Measurements from ENCODE around the gene MROH7.

The MROH7 gene

GRCh38 chr1:54640863-54641836, at the start of gene MROH7:
Gene MROH7 (plus strand): TSS chr1:54641786. CDS start chr1:54652927, 11,141 bp downstream.
- no peaks in the 10 kb centered on the region for H3K27me3 ChIP-seq (ENCODE audit: insufficient read depth, low read length)
- no peak within 1 kb of the TSS for H3K9ac ChIP-seq (ENCODE audit: low read depth, low read length)
- no peak within 1 kb of the TSS for H3K27ac ChIP-seq (ENCODE audit: low read length)
- no peaks in the 10 kb centered on the region for H3K36me3 ChIP-seq (ENCODE audit: insufficient read depth, low read depth, low read length)
- peaks cover 15% of the 10 kb centered on the region; the same call in 1 of the 2 replicates for H3K9me3 ChIP-seq (ENCODE audit: insufficient read depth, low read depth, low read length)
- H3K4me3 ChIP-seq (ENCODE audit: low read length), result no peak within 1 kb of the TSS
- H3K4me1 ChIP-seq (ENCODE audit: insufficient read depth, low read length), result no peaks in the 10 kb centered on the region

- Histone ChIP-seq H3K27me3 (ENCODE audit: insufficient read depth, low read length) (no peaks in the 10 kb centered on the region), H3K4me1 (ENCODE audit: insufficient read depth, low read length) (peaks cover 5% of the 10 kb centered on the region; the same call in 1 of the 2 replicates), H3K36me3 (ENCODE audit: insufficient read depth, low read depth, low read length) (no peaks in the 10 kb centered on the region), H3K9me3 (ENCODE audit: insufficient read depth, low read depth, low read length) (no peaks in the 10 kb centered on the region), H3K9ac (ENCODE audit: low read depth, low read length) (no peak overlapping the region), H3K4me3 (ENCODE audit: low read length) (no peak overlapping the region), H3K27ac (ENCODE audit: low read length) (no peak overlapping the region)
Measured at GRCh38 chr1:54593571-54594160, 47.9 kb upstream of the MROH7 start.

- Histone ChIP-seq H3K4me1 (ENCODE audit: insufficient read depth, low read length) (peaks cover 5% of the 10 kb centered on the region; the same call in 1 of the 2 replicates), H3K27me3 (ENCODE audit: insufficient read depth, low read length) (no peaks in the 10 kb centered on the region), H3K4me3 (ENCODE audit: low read length) (no peak overlapping the region), H3K27ac (ENCODE audit: low read length) (no peak overlapping the region), H3K36me3 (ENCODE audit: insufficient read depth, low read depth, low read length) (no peaks in the 10 kb centered on the region), H3K9me3 (ENCODE audit: insufficient read depth, low read depth, low read length) (no peaks in the 10 kb centered on the region), H3K9ac (ENCODE audit: low read depth, low read length) (no peak overlapping the region)
Measured at GRCh38 chr1:54594463-54594862, 47.1 kb upstream of the MROH7 start.

GRCh38 chr1:54595956-54596498, 45.6 kb upstream of the MROH7 start:
- no peaks in the 10 kb centered on the region for H3K36me3 ChIP-seq (ENCODE audit: insufficient read depth, low read depth, low read length)
- no peaks in the 10 kb centered on the region; the same call in 1 of the 2 replicates for H3K4me1 ChIP-seq (ENCODE audit: insufficient read depth, low read length)
- no peak overlapping the region for H3K4me3 ChIP-seq (ENCODE audit: low read length)
- no peaks in the 10 kb centered on the region for H3K27me3 ChIP-seq (ENCODE audit: insufficient read depth, low read length)
- no peak overlapping the region for H3K9ac ChIP-seq (ENCODE audit: low read depth, low read length)
- H3K27ac ChIP-seq (ENCODE audit: low read length), result no peak overlapping the region
- H3K9me3 ChIP-seq (ENCODE audit: insufficient read depth, low read depth, low read length), result no peaks in the 10 kb centered on the region

GRCh38 chr1:54596756-54597155, 44.8 kb upstream of the MROH7 start:
- Histone ChIP-seq H3K36me3 (ENCODE audit: insufficient read depth, low read depth, low read length) (no peaks in the 10 kb centered on the region), H3K9me3 (ENCODE audit: insufficient read depth, low read depth, low read length) (no peaks in the 10 kb centered on the region), H3K4me1 (ENCODE audit: insufficient read depth, low read length) (no peaks in the 10 kb centered on the region; the same call in 1 of the 2 replicates), H3K27me3 (ENCODE audit: insufficient read depth, low read length) (no peaks in the 10 kb centered on the region), H3K27ac (ENCODE audit: low read length) (no peak overlapping the region), H3K9ac (ENCODE audit: low read depth, low read length) (no peak overlapping the region), H3K4me3 (ENCODE audit: low read length) (no peak overlapping the region)

GRCh38 chr1:54597455-54598030, 44.0 kb upstream of the MROH7 start:
- no peaks in the 10 kb centered on the region for H3K9me3 ChIP-seq (ENCODE audit: insufficient read depth, low read depth, low read length)
- no peak overlapping the region for H3K27ac ChIP-seq (ENCODE audit: low read length)
- H3K4me3 ChIP-seq (ENCODE audit: low read length), result no peak overlapping the region
- H3K27me3 ChIP-seq (ENCODE audit: insufficient read depth, low read length), result no peaks in the 10 kb centered on the region
- no peaks in the 10 kb centered on the region; the same call in 1 of the 2 replicates for H3K4me1 ChIP-seq (ENCODE audit: insufficient read depth, low read length)
- no peak overlapping the region; the same call in 1 of the 2 replicates for H3K9ac ChIP-seq (ENCODE audit: low read depth, low read length)
- no peaks in the 10 kb centered on the region for H3K36me3 ChIP-seq (ENCODE audit: insufficient read depth, low read depth, low read length)

- Histone ChIP-seq H3K27me3 (ENCODE audit: insufficient read depth, low read length) (no peaks in the 10 kb centered on the region), H3K27ac (ENCODE audit: low read length) (no peak overlapping the region), H3K9me3 (ENCODE audit: insufficient read depth, low read depth, low read length) (no peaks in the 10 kb centered on the region), H3K36me3 (ENCODE audit: insufficient read depth, low read depth, low read length) (no peaks in the 10 kb centered on the region), H3K9ac (ENCODE audit: low read depth, low read length) (no peak overlapping the region), H3K4me3 (ENCODE audit: low read length) (no peak overlapping the region), H3K4me1 (ENCODE audit: insufficient read depth, low read length) (no peaks in the 10 kb centered on the region; the same call in 1 of the 2 replicates)
Measured at GRCh38 chr1:54599211-54599823, 42.3 kb upstream of the MROH7 start.

- Histone ChIP-seq H3K36me3 (ENCODE audit: insufficient read depth, low read depth, low read length) (no peaks in the 10 kb centered on the region), H3K4me3 (ENCODE audit: low read length) (no peak overlapping the region), H3K9ac (ENCODE audit: low read depth, low read length) (no peak overlapping the region), H3K4me1 (ENCODE audit: insufficient read depth, low read length) (no peaks in the 10 kb centered on the region; the same call in 1 of the 2 replicates), H3K27me3 (ENCODE audit: insufficient read depth, low read length) (no peaks in the 10 kb centered on the region), H3K9me3 (ENCODE audit: insufficient read depth, low read depth, low read length) (no peaks in the 10 kb centered on the region), H3K27ac (ENCODE audit: low read length) (no peak overlapping the region)
Measured at GRCh38 chr1:54600947-54601721, 40.5 kb upstream of the MROH7 start.

GRCh38 chr1:54601730-54602129, 39.9 kb upstream of the MROH7 start:
- no peak overlapping the region for H3K27ac ChIP-seq (ENCODE audit: low read length)
- no peak overlapping the region for H3K4me3 ChIP-seq (ENCODE audit: low read length)
- H3K27me3 ChIP-seq (ENCODE audit: insufficient read depth, low read length), result no peaks in the 10 kb centered on the region
- no peaks in the 10 kb centered on the region for H3K36me3 ChIP-seq (ENCODE audit: insufficient read depth, low read depth, low read length)
- no peak overlapping the region for H3K9ac ChIP-seq (ENCODE audit: low read depth, low read length)
- H3K9me3 ChIP-seq (ENCODE audit: insufficient read depth, low read depth, low read length), result no peaks in the 10 kb centered on the region
- H3K4me1 ChIP-seq (ENCODE audit: insufficient read depth, low read length), result no peaks in the 10 kb centered on the region; the same call in 1 of the 2 replicates

- no peak overlapping the region for H3K27ac ChIP-seq (ENCODE audit: low read length)
- no peaks in the 10 kb centered on the region for H3K36me3 ChIP-seq (ENCODE audit: insufficient read depth, low read depth, low read length)
- H3K4me1 ChIP-seq (ENCODE audit: insufficient read depth, low read length), result no peaks in the 10 kb centered on the region; the same call in 1 of the 2 replicates
- no peaks in the 10 kb centered on the region for H3K9me3 ChIP-seq (ENCODE audit: insufficient read depth, low read depth, low read length)
- no peak overlapping the region for H3K9ac ChIP-seq (ENCODE audit: low read depth, low read length)
- no peaks in the 10 kb centered on the region for H3K27me3 ChIP-seq (ENCODE audit: insufficient read depth, low read length)
- H3K4me3 ChIP-seq (ENCODE audit: low read length), result no peak overlapping the region
Measured at GRCh38 chr1:54602554-54602953, 39.0 kb upstream of the MROH7 start.

All from iPS-20b (cell line).